Measurements from ENCODE around the gene PIP5KL1. TPM values are rescaled to one million over a fixed set of nuclear protein-coding genes. Genes with fewer than 3 reads are reported as not detected.
A peak's percentile ranks its signal among the peaks of the same experiment; 100 is the strongest.

The PIP5KL1 gene
- total RNA-seq, 1 donor from 2014 or later: 5.8 TPM

DNA sequence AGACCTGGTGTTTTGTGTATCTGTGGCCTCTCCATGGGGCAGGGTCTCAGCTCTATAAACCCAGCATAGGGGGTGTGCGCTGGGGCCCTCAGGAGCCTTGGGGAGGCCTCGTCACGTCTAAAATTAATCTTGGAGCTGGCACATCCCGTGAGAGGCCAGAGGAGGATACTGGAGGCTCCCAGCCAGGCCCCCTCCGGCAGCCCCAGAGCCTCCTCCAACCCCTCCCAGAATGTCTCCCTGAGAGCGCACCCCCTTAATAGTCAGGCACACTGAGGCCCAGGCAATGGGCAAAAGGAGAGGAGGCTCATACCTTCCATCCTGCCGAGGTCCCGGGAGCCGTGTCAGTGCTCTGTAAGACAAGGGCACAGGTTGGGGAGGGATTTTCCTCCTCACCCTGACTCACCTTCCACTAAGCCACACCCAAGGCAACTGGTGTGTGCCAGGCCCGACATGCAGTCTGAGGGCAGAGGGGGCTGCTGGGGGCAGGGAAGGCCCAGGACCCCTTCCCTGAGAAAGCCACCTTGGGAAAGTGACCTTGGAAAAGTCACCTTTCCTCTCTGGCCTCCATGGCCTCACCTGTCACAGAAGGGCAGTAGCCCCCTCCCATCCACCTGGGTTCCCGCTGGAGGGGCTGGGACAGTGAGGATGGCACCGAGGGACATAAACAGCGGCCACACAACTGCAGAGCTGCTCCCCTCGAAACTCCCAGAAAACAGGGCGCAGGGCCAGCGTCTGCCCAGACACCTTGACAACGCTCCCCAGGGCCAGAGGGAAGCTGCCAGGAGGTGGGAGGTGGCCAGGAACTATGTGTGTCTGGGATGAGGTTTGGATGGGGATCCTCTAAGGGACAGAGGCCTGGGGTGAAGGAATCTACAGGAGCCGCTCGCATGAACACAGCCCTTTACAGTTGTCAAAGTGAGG lies 56.0 kb downstream of the PIP5KL1 start:
- H3K4me1 Mint-ChIP-seq (ENCODE audit: unreplicated experiment): peaks cover 15% of the 10 kb centered on the region
- no peaks in the 10 kb centered on the region for H3K36me3 Mint-ChIP-seq
- TF ChIP-seq, protein P1, sequence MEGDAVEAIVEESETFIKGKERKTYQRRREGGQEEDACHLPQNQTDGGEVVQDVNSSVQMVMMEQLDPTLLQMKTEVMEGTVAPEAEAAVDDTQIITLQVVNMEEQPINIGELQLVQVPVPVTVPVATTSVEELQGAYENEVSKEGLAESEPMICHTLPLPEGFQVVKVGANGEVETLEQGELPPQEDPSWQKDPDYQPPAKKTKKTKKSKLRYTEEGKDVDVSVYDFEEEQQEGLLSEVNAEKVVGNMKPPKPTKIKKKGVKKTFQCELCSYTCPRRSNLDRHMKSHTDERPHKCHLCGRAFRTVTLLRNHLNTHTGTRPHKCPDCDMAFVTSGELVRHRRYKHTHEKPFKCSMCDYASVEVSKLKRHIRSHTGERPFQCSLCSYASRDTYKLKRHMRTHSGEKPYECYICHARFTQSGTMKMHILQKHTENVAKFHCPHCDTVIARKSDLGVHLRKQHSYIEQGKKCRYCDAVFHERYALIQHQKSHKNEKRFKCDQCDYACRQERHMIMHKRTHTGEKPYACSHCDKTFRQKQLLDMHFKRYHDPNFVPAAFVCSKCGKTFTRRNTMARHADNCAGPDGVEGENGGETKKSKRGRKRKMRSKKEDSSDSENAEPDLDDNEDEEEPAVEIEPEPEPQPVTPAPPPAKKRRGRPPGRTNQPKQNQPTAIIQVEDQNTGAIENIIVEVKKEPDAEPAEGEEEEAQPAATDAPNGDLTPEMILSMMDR (conservative IDR thresholded peaks at IDR 0.05): no peak
- H3K27me3 Mint-ChIP-seq: no peaks in the 10 kb centered on the region
- H3K4me3 Mint-ChIP-seq: no peak overlapping the region
- DNase-seq (ENCODE audit: extremely low spot score, unreplicated experiment): no peak
- no peaks in the 10 kb centered on the region for H3K9me3 Mint-ChIP-seq
- no peak overlapping the region for H3K27ac Mint-ChIP-seq

DNA sequence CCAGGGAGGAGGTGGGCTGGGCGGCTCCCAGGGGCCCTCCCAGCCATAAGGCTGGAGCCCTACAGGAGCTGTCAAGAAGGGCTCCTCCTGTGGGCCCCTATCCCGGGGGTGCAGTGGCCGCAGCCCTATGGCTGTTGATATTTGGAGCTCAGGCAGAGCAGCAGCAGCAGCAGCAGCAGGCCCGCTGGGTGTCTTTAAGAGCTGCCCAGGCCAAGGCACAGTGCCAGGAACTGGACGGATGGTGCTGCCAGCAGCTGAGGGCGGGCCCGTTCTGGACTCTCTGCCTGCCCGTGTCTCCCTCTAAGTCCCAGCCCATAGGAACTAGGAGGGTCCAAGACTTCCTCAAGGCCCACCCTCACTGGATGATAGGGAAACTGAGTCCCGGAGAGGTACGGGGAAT lies 56.7 kb downstream of the PIP5KL1 start:
- H3K27ac Mint-ChIP-seq: no peak overlapping the region
- TF ChIP-seq, protein P1 (conservative IDR thresholded peaks at IDR 0.05): no peak
- H3K4me1 Mint-ChIP-seq (ENCODE audit: unreplicated experiment): peaks cover 15% of the 10 kb centered on the region
- H3K36me3 Mint-ChIP-seq: no peaks in the 10 kb centered on the region
- H3K27me3 Mint-ChIP-seq: no peaks in the 10 kb centered on the region
- no peak overlapping the region for H3K4me3 Mint-ChIP-seq
- H3K9me3 Mint-ChIP-seq: no peaks in the 10 kb centered on the region
- DNase-seq (ENCODE audit: extremely low spot score, unreplicated experiment): no peak

DNA sequence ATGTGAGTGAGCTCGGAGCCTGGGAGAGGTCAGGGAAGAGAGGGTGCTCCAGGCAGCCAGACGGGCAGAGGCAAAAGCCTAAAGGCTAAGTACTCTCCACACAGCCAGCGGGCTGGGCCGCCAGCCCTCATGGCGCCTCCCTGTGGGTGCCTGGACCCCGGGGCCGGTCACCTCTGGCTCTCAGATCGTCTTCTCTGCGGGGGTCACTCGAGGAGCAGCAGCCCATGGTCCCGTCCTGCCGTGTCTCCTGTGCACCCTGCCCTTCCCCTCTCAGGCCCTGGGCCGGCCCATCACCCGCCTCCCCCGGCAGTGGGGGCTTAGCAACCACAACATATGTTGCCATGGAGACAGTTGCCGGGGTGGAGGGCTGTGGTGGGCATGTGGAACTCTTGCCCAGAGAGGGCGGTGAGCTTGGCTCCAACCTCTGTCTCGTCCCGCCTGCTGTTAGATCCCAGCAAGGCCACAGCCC lies 57.3 kb downstream of the PIP5KL1 start:
- Mint-ChIP-seq H3K9me3 (no peaks in the 10 kb centered on the region), H3K36me3 (peaks cover 4% of the 10 kb centered on the region), H3K27ac (no peak overlapping the region), H3K4me3 (no peak overlapping the region), H3K4me1 (ENCODE audit: unreplicated experiment) (peaks cover 16% of the 10 kb centered on the region), H3K27me3 (no peaks in the 10 kb centered on the region)
- TF ChIP-seq, protein P1 (conservative IDR thresholded peaks at IDR 0.05): no peak
- no peak for DNase-seq (ENCODE audit: extremely low spot score, unreplicated experiment)

DNA sequence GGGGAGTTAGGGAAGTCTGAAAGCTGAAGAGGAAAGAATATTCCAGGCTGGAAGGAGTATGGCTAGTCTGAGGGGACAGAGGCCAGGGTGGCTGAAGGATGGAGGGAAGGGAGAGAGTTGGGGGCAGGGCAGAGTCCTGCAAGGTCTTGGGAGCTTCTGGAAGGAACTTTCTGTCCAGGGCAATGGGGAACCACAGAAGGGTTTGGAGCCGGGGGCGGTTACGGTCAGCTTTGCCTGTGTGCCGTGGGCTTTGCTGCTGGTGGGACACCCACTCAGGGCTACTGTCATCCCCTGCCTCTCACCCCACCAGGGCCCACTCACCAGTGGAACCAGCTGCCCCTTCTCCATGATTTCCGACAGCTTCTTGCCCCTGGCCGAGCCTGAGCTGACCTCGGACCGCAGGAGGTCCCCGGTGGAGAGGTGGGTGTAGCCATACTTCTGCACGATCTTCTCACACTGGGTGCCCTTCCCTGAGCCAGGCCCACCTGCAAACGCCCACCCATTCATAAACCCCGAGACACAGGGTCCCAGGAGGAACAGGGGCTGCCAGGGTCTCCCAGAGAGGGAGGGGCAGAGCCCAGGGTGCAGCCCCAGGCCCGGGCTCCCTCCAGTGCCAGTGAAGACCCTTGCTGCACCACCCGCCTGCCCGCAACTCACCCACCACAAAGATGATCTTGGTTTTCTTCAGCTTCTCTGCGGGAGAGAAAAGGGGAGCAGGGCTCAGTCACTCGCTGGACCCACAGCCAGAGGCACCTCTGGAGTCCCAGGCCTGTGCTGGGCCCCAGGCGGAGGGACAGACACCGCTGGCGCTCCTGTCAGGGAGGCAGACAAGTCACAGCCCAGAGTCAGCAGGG lies 58.0 kb downstream of the PIP5KL1 start:
- peaks cover 4% of the 10 kb centered on the region for H3K36me3 Mint-ChIP-seq
- no peak overlapping the region for H3K4me3 Mint-ChIP-seq
- H3K4me1 Mint-ChIP-seq (ENCODE audit: unreplicated experiment): peaks cover 11% of the 10 kb centered on the region
- H3K27me3 Mint-ChIP-seq: no peaks in the 10 kb centered on the region
- no peak for DNase-seq (ENCODE audit: extremely low spot score, unreplicated experiment)
- no peak overlapping the region for H3K27ac Mint-ChIP-seq
- TF ChIP-seq, protein P1 (conservative IDR thresholded peaks at IDR 0.05): no peak
- no peaks in the 10 kb centered on the region for H3K9me3 Mint-ChIP-seq

DNA sequence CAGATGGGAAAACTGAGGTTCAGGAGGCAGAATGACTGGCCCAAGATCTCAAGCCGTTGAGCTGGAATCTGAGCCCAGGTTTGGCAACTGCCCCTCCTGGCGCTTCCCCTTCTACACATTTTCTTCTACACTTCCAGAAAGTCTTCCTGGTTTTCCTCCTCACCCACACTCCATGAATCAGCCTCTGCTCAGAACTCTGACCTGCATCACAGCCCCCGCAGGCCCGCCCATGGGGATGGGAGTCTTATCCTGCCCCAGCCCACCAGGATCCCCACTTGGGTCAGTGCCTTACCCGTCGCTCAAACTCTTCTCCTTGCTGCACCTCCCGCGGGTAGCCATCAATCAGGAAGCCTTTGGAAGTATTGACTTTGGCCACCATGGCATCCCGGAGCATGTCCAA lies 59.0 kb downstream of the PIP5KL1 start:
- H3K4me1 Mint-ChIP-seq (ENCODE audit: unreplicated experiment): peaks cover 11% of the 10 kb centered on the region
- peak overlapping the region; percentile 56 for H3K27ac Mint-ChIP-seq
- H3K9me3 Mint-ChIP-seq: no peaks in the 10 kb centered on the region
- TF ChIP-seq, protein P1 (conservative IDR thresholded peaks at IDR 0.05): no peak
- no peak for DNase-seq (ENCODE audit: extremely low spot score, unreplicated experiment)
- no peaks in the 10 kb centered on the region for H3K27me3 Mint-ChIP-seq
- H3K4me3 Mint-ChIP-seq: no peak overlapping the region
- H3K36me3 Mint-ChIP-seq: peaks cover 4% of the 10 kb centered on the region

All from type B pancreatic cell (in vitro differentiated cells).